GM19351 (cell line): Measurements from ENCODE around the gene ADGRD1.

ENCODE experiments used
- ATAC-seq: cut with Tn5 transposase; IDR thresholded peaks from one replicate; pipeline ENCODE4 v1.9.1; 2021; ENCODE audit warnings: mild to moderate bottlenecking, moderate library complexity; ENCODE audit not compliant: unreplicated experiment

Gene ADGRD1

DNA sequence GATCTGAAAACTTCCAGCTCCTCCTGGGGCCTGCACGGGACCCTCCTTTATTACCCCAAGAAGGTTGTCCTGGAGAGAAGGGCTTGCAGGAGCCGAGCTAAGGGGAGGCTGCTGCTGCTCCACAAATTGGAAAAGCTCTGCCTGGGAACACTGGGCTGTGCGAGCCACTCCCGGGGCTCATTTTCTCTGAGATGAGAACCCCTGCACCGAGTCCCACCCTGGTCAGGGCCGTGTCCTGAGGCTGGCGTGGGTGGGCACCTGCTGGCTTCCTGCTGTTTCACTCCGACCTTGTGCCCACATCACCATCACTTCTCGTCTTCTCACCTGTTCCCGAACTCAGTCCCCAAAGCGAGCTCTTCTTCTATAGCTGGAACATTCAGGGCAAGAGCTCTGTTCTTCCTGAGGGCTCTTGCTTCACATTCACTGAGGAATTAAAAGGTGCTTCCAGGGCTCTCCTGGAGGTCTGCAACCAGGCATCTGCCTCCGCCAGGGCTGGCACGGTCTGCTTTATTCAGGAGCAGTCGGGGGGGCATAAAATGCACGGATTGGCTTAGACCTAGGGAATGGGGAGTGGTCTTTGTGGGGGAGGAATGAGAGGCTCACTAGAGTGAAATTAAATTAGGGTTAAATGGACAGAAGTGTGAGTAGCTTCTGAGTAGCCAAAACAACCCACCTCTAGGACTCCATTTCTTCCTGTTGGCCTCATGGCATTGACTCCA is 98.5 kb downstream of the ADGRD1 start:
- ATAC-seq, result no peak

DNA sequence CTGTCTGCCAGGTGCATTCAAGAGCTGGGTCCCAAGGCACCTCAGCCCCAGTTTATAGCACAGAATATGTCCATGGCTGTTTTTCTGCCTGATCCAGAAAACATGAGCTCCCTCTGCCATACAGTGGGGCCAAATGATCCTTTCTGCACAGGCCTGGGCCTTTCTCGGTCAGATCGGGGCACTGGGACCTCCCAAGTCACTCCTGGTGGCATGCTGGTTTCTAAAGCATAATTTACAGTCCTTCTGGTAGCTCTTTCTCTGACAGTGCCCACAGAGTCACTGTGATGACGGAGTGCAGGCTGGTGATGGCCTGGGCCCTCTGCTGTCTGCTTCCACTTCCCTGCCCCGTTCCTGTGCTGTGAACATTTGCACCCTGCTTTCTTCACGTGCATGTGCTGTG is 99.2 kb downstream of the ADGRD1 start:
- ATAC-seq, result no peak

DNA sequence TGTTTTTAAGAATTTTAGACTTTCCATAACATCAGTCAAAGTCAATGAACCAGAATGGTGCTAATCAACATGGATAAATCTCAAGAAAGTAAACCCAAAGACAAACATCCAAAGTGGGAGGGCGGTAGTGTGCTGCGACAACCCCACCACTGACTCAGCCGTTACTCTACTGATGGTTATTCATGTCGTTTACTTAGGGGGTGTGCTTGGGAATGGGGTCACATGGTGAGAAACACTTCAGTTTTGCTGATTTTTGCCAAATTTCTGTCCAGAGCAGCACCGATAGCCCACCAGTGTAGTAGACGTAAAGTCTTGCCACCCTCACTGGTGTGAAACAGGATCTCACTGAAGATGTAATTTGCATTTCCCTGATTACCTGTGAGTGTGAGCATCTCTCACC is 99.9 kb downstream of the ADGRD1 start:
- no peak for ATAC-seq

DNA sequence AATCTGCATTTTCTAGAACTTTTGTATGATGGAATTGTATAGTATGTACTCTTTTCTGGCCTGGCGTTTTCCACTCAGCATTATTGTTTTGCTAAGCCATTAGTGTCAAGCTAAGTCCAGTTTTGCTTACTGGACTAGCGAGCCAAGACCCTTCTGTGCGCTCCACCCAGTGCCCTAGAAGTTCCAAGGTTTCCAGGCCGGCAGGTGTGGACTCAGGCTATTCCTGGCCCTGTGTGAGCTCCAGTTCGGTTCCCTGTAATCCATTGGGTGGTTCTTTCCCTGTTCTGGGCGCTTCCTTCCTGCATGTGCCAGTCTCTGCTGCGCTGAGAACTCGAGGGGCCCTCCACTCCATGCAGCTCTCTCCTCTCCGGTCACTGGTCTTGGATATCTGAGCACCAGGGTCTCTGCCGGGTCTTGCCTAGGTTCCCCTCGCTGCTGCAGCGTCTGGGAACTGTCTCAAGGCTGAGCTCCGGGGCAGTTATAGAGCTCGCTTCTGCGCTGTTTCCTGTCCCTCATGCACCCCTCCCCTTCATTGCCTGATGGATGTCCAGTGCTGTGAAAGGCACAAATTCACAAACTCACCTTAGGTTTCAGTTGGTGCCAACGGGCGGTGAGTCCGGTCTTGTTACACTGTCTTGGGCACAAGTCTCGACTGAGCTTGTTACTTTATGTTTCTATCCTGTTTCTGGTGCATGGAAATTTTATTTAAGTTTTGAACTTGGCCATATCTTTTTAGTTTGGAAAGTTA is 100.8 kb downstream of the ADGRD1 start:
- no peak for ATAC-seq

DNA sequence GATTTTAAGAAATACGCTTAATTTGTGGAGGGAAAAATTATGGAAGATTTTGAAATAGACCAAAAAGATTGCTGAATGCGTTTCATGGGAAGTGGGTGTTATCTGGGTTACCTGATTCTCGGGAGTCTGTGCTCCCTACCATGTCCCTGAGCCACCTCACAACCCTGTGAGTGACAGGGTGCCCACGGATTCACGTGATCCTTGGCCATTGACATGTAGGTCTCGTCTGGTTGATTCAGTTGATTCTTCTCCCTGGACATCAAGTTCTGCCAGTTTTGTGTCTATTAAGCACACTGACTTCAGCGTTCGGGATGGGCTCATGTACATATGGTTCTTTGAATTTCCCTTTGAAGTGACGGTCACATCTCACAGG is 101.4 kb downstream of the ADGRD1 start:
- ATAC-seq, result no peak

DNA sequence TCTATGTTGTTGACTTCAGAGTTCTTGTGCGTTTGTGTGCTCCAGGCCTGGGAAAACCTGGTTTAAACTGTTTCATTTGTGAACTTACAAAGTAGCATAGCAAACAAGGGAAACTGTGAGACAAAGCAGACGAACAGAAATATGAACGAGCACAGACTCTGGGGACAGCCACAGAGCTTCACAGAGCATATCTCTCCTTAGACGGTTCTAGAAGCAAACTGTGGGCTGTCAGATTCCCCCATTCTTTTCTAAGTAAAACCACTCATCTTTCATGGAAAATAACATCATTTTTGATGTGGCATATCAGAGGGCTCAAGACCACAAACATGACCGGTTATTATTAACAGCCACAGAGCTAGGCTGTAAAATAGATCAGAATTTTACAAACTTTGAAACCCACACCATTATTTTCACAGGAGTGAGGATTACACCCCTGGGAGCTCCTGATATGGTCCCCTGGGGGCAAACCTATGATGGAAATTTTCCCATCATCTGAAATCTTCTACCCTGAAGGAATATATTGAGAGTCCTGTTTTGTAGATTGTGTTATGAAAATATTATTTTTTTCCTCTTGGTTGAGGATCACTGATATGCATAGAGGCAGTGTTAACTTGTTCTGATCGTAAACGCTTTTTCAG is 102.0 kb downstream of the ADGRD1 start:
- no peak for ATAC-seq

DNA sequence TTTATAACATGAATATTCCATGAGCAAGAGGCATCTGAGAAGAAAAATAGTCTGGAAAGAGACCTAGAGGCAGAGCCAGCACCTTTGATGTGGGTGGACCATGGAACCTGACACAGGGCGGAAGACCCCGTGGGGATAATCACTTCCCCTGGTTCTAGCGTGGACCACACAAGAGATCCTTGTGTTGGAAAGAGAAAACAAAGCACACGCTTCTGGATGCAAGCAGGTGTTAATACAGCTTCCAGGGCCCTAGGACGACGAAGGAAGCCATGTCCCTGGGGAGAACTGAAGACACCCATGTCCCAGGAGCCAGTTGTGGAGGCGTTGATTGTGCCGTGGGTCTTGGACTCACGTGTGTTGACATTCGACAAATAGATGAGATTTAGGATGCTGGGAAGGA is 102.9 kb downstream of the ADGRD1 start:
- no peak for ATAC-seq

DNA sequence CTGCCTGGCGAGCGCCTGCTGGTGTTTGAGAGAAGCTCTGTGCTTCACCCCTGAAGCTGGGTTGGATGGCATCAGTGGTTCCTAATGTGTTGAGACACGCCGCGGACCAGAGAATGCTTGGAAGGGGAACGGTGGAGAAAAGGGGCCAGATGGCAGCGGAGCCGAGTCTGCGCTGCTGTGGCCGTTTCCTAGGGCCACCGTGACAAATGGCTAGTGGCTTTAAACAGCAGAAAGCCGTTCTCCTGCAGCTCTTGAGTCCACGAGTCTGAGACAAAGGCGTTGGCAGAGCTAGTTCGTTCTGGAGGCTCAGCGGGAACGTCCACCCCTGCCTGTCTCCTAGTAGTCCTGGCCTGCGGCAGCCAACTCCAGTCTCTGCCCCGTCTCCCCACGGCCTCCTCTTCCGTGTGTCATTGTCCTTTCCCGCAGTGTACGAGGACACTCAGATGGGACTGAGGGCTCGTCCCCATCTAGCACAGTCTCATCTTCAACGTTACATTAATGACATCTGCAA is 103.6 kb downstream of the ADGRD1 start:
- ATAC-seq, result no peak

DNA sequence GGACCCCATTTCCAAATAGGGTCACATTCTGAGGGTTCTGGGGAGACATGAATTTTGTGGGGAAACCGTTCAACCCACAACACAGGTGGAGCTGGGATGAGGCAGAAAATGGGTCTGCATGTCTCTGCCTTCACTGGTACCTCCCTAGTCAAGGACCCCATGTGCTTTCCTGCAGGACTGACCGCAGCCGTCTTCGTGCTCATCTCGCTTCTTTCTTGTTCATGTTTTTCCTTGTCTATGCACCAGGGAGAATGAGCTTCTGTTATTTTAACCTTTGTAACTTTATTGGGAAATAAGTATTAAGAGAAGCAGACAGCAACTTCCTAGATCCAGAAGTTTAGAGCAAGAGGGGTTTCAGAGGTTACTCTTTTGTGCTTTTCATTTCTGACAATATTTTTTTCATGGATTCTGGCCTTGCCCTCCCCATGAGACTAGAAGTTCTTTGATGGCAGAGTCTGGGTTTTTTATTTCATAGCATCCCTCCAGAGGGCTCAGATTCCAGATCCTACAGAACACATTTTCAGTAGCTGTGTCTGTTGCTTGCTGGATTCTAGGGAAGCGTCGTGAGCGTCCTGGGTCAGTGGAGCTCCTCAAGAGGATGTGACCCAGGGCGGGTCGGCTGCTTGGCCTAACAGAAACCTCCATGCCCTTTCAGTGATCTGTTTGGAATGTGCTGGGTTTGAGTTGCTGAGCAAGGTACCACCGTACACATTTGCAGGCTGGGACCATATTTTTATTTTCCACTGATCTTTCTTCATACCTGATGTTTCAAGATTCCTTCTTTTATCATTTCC is 104.2 kb downstream of the ADGRD1 start:
- no peak for ATAC-seq

DNA sequence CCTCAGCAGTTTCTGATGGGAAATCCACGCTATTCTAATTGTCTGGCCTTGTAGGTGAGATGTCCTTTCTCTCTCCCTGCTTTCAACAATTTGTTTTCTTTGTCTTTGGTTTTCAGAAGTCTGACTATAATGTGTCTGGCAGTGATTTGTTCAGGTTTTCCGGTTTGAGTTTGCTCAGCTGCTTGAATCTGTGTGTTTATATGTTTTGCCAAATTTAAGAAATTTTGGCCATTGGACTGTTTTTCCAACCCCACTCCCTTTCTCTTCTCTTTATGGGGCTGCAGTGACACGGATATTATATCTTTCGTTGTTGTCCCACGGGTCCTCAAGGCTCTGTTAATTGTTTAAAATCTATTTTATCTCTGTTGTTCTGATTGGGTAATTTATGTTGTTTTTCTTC is 105.0 kb downstream of the ADGRD1 start:
- ATAC-seq, result no peak

DNA sequence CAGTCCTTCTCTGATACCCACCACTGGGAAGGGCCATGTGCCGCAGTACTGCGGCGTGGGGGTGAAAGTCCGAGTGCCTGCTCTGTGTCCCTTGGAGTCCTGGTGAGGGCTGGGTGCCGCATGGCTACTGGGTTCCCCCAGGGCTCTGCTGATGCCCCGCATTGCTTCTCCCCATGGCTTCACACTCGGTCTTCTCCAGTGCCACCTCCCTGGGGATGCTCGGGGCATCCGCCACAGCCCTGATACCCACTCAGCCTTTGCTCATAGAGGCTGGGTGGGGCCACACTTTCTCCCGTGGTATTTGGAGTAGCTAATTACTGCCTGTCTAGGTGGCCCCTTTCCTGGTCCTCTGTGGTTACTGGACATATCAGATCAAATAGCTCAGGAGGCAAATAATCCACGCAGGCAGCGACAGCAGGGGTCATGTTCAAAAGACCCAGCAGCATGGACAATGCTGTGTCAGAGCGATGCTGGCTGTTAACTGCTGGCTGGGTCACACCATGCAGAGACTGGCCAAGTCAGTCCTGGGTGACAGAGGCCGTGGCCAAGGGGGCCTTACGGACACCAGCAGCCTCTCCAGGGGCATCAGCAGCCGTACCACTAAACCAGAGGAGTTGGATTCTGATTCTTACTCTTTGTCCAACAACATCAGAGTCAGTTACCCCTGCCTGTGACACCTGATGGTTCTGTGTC is 106.5 kb downstream of the ADGRD1 start:
- ATAC-seq, result no peak

DNA sequence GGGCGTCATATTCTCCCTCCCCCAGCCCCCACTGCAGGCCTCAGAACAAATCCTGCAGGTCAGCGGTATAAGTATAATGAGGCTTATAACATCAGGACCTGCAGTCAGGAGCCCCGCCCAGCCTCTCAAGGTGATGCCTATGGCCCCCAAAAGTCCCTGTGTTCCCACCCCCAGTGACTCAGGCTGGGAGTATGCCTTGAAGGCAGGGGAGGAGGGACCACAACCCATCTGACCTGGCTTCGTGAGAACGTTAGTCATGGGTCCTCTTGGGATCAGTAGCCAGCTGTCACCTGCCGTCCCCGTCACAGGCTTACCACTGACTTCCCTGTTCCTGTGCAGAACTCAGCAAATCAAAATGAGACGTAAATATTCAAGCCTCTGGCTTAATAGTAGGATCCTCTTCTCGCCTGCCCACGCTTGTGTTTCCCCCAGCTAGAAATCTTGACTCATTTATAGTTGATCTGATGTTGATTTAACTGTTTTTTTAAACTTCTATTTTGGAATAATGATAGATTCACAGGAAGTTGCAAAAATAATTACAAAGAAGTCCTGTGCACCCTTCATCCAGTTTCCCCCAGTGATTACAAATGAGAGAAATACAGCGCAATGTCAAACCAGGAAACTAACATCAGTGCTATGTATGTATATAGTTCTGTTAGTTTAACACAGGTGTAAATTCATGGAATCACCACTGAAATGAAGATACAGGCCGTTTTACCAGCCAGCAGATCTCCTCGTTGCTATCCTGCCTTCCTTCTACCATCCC is 107.5 kb downstream of the ADGRD1 start:
- ATAC-seq, result no peak

DNA sequence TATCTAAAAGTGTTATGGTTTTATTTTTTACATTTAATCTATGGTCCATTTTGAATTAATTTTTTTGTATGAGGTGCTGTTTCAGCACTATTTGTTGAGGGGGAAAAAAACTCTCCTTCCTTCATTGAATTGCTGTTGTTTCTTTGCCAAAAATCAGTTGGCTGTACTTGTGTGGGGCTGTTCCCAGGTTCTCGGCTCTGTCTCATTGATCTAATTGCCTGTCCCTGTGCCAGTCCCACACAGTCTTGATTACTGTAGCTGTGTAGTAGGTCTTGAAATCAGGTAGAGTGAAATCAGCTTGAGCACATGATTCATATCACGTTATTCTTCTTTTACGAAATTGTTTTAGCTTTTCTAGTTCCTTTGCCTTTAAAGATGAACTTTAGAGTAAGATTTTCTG is 109.7 kb downstream of the ADGRD1 start:
- no peak for ATAC-seq

DNA sequence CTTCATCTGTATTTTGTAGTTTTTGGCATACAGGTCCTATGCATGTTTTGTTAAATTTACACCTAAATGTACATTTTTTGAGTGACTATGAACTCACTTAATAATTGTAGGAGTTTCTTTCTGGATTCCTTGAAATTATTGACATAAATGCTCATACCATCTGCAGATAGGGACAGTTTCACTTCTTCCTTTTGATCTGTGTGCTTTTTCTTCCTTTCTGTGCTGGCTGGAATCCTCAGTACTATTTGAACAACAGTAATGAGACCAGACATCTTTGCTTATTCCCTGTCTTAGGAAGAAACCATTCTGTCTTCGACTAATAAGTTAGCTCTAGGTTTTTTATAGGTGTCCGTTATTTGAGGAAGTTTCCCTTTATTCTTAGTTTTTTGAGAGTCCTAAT is 110.3 kb downstream of the ADGRD1 start:
- no peak for ATAC-seq

DNA sequence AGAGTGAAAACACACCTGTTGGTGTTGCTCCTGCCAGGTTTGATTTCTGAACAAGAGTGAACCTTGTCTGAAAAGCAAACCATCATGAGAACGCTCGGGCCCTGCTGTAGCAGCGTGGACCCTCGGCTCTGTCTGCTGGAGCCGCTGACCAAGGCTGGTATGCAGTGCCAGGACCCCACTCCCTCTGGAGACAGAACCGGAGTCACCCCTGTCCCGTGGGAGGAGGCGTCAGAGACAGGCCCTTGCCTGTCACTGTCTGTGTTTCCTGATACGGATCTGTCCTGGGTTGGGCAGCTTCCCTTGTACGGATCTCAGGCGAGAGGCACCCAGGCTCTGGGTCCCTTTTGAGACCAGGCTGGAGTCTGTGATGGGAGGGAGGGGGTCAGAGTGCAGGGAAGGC is 111.6 kb downstream of the ADGRD1 start:
- no peak for ATAC-seq

DNA sequence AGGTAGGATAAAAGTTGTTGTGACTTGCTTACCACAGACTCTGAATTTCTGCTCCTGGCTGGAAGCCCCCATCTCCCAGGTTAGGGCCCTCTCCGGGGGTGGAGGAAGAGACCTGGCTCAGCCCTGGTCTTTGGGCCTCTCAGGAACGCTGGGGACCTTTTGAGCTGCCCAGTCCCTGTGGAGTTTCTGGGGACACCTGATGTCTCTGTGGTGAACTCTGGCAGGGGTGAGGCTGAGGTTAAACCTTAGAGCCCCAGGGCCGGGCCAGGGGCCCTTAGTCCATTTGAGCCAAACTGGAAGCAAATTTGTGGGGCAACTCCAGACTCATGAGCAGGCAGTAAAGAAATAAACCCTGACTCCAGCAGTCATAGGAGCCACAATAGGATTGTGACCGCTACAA is 112.1 kb downstream of the ADGRD1 start:
- ATAC-seq, result no peak

DNA sequence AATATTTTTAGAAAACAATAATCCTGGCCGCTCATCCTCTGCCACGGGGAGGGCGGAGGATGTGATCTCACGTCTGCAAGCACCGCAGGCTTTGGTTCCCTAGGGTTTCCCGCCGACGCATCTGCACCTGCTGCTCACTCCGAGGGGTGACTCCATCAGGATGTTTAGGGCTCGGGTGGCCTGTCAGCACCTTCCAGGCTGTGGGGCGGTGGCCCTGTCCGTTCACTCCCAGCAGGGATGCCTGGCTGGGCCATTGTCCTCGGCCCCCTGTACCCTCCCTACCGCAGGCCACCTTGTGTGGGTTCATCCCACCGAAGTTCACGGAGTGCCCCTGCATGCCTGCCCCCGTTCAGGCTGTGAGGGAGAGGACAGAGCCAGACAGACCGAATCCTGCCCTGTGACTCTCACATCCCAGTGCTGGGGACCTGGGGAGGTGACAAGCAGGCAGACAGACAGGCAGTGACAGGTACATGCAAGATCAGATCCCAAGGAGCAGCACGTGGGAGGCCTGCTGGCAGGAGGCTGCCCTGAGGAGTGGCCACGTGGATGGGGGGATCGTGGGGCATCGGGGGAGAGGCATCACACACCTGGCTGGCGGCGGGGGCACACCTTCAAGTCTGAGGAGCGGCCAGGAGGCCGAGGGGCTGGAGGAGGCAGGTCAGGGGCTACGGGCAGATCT is 112.6 kb downstream of the ADGRD1 start:
- ATAC-seq, result no peak

DNA sequence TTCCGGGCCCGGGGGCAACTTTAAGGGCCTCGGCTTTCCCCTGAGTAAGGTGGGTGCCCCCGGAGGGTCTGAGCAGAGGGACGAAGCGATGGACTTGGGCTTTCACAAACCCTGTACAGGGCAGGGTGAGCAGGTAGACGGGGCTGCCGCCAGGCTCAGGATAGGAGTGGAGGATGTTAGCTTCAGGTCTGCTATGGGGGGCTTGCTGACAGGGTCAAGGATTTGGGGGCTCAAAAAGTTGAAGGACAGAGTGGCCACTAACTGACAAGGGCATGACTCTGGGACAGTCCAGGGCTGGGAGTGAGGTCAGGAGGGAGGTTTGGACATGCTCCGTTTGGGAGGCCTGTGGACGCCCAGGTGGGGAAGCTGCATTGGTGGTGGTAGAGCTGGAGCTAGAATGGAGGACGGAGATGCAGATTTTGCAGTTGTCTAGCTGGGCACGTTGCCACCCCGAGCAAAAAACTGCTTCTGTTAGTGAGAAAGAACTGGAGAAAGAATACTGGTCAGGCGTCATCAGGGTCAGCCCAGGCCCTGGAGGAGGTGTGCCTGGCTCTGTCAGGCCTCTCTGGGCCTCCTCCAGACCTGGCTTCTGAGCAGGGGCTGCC is 113.3 kb downstream of the ADGRD1 start:
- no peak for ATAC-seq
